HG03039 (cell line): ENCODE results near the gene WDR6.
"Not testable (repeated sequence)": the region's sequence is repeated elsewhere in the genome, so short reads cannot be mapped to it uniquely, and the experiment has no call there.

Experiments
- ATAC-seq: cut with Tn5 transposase; IDR thresholded peaks from one replicate; pipeline ENCODE4 v1.9.1; 2021; ENCODE audit warnings: mild to moderate bottlenecking, moderate library complexity; ENCODE audit not compliant: unreplicated experiment

WDR6 gene

GRCh38 chr3:48990636-48991469, 16.3 kb upstream of the WDR6 start:
- ATAC-seq, result no peak

- no peak for ATAC-seq
These were observed 15.2 kb upstream of the WDR6 start for GRCh38 chr3:48991851-48992545.

GRCh38 chr3:48993834-48994233, 13.4 kb upstream of the WDR6 start:
- ATAC-seq, result no peak

GRCh38 chr3:48996640-48997039, 10.6 kb upstream of the WDR6 start:
- ATAC-seq, result no peak

- ATAC-seq, result no peak
These were observed 10.0 kb upstream of the WDR6 start for GRCh38 chr3:48997102-48997635.

GRCh38 chr3:48997714-48998637, 9.2 kb upstream of the WDR6 start:
- ATAC-seq, result no peak

GRCh38 chr3:48999085-48999858, 7.9 kb upstream of the WDR6 start:
- no peak for ATAC-seq

GRCh38 chr3:49001155-49001554, 6.0 kb upstream of the WDR6 start:
- no peak for ATAC-seq

GRCh38 chr3:49004352-49005302, 2.6 kb upstream of the WDR6 start:
- ATAC-seq, result no peak

- ATAC-seq, result no peak
These were observed 1.9 kb upstream of the WDR6 start for GRCh38 chr3:49005303-49005680.

GRCh38 chr3:49005998-49006397, 1.2 kb upstream of the WDR6 start:
- ATAC-seq, result no peak

GRCh38 chr3:49006408-49007067, 653 bp upstream of the WDR6 start:
- no peak for ATAC-seq

GRCh38 chr3:49007771-49008528, 759 bp downstream of the WDR6 start:
- ATAC-seq, result peak; percentile 39

GRCh38 chr3:49008627-49009026, 1.4 kb downstream of the WDR6 start:
- not testable (repeated sequence) for ATAC-seq

GRCh38 chr3:49009396-49009795, 2.2 kb downstream of the WDR6 start:
- no peak for ATAC-seq

- no peak for ATAC-seq
These were observed 5.3 kb downstream of the WDR6 start for GRCh38 chr3:49012441-49013017.

- ATAC-seq, result no peak
These were observed 6.0 kb downstream of the WDR6 start for GRCh38 chr3:49013113-49013737.
